ENCODE results near the gene TYW3. TPM values are rescaled to one million over a fixed set of nuclear protein-coding genes. Genes with fewer than 3 reads are reported as not detected.

TYW3 gene
- total RNA-seq, 2 donors from 2014 or later, result 14.8 to 18.9 TPM

- H3K27me3 ChIP-seq (ENCODE audit: control insufficient read depth, insufficient read depth, low read length, poor library complexity, severe bottlenecking), result no peaks in the 10 kb centered on the region
- no peak overlapping the region for H3K4me3 ChIP-seq (ENCODE audit: low read length)
- H3K27me3 Mint-ChIP-seq (ENCODE audit: insufficient read depth), result no peaks in the 10 kb centered on the region
- H3K4me1 ChIP-seq (ENCODE audit: control insufficient read depth, insufficient read depth, low read length), result no peaks in the 10 kb centered on the region
- 93 to 100% methylated on average over 1 of the region's 1 CpG for WGBS, 2 experiments (ENCODE audit: insufficient coverage in 1 of 2, insufficient read length in 1 of 2)
- no peaks in the 10 kb centered on the region for H3K36me3 Mint-ChIP-seq (ENCODE audit: low read depth)
- no peaks in the 10 kb centered on the region for H3K36me3 ChIP-seq (ENCODE audit: control insufficient read depth, insufficient read depth, low read length)
- H3K4me3 Mint-ChIP-seq, result no peak overlapping the region
- no peaks in the 10 kb centered on the region for H3K4me1 Mint-ChIP-seq
- no peak overlapping the region for H3K9ac ChIP-seq (ENCODE audit: extremely low read depth, low read length, poor library complexity, severe bottlenecking)
- TF ChIP-seq, protein P1, sequence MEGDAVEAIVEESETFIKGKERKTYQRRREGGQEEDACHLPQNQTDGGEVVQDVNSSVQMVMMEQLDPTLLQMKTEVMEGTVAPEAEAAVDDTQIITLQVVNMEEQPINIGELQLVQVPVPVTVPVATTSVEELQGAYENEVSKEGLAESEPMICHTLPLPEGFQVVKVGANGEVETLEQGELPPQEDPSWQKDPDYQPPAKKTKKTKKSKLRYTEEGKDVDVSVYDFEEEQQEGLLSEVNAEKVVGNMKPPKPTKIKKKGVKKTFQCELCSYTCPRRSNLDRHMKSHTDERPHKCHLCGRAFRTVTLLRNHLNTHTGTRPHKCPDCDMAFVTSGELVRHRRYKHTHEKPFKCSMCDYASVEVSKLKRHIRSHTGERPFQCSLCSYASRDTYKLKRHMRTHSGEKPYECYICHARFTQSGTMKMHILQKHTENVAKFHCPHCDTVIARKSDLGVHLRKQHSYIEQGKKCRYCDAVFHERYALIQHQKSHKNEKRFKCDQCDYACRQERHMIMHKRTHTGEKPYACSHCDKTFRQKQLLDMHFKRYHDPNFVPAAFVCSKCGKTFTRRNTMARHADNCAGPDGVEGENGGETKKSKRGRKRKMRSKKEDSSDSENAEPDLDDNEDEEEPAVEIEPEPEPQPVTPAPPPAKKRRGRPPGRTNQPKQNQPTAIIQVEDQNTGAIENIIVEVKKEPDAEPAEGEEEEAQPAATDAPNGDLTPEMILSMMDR (conservative IDR thresholded peaks at IDR 0.05), result no peak
- no peak overlapping the region for H3K27ac ChIP-seq (ENCODE audit: low read depth, low read length)
- no peak for DNase-seq
- H3K9me3 ChIP-seq (ENCODE audit: control insufficient read depth, low read length), result no peaks in the 10 kb centered on the region
- no peaks in the 10 kb centered on the region for H3K9me3 Mint-ChIP-seq
- no peak overlapping the region for H3K27ac Mint-ChIP-seq
Observed at GRCh38 chr1:74772945-74773344, 40.0 kb downstream of the TYW3 start.

DNA sequence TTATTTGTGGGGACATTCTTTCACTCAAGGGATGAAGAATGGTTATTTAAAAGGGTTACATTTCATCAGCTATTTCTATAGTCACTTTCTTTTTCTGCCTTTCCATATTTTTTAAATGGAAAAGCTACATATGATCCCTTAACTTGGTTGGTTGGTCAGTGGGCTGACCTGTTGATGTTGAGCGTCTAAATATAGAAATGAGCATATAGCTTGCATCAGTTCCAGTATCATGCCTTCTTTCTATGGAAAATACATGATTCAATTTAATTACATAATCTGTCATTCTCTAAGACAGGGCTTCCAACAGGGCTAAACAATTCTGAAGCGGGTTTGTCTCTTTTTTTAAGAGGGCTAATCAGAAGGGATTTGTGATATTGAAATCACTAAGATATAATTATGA is 40.6 kb downstream of the TYW3 start:
- no peaks in the 10 kb centered on the region for H3K36me3 ChIP-seq (ENCODE audit: control insufficient read depth, insufficient read depth, low read length)
- Mint-ChIP-seq H3K36me3 (ENCODE audit: low read depth) (no peaks in the 10 kb centered on the region), H3K27me3 (ENCODE audit: insufficient read depth) (no peaks in the 10 kb centered on the region), H3K27ac (no peak overlapping the region), H3K9me3 (no peaks in the 10 kb centered on the region), H3K4me3 (no peak overlapping the region), H3K4me1 (no peaks in the 10 kb centered on the region)
- no peak overlapping the region for H3K4me3 ChIP-seq (ENCODE audit: low read length)
- H3K9ac ChIP-seq (ENCODE audit: extremely low read depth, low read length, poor library complexity, severe bottlenecking), result no peak overlapping the region
- TF ChIP-seq, protein P1 (conservative IDR thresholded peaks at IDR 0.05), result no peak
- H3K4me1 ChIP-seq (ENCODE audit: control insufficient read depth, insufficient read depth, low read length), result no peaks in the 10 kb centered on the region
- 93% methylated on average over 2 of the region's 2 CpGs; no CpG with 5 or more reads in 1 of the 2 experiments for WGBS, 2 experiments (ENCODE audit: insufficient coverage in 1 of 2, insufficient read length in 1 of 2)
- DNase-seq, result no peak
- no peaks in the 10 kb centered on the region for H3K27me3 ChIP-seq (ENCODE audit: control insufficient read depth, insufficient read depth, low read length, poor library complexity, severe bottlenecking)
- no peaks in the 10 kb centered on the region for H3K9me3 ChIP-seq (ENCODE audit: control insufficient read depth, low read length)
- no peak overlapping the region for H3K27ac ChIP-seq (ENCODE audit: low read depth, low read length)

DNA sequence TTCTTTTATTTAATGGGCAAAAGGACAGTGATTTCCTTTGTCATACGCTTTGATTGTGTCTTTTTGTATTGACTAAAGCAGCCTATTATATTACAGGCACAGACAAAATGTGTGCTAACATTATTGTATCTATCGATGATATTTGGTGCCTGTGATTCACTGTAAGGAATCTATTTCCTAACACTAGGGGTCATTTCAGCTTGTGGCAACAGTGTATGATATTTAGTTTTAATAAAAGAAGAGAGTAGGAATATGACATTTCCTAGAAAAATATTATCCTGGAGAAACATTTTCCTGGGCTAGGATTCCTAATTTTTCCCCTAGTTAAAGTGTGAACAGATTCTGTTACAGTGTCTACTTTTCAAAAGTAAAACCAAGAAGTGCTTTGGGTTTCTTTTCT is 42.8 kb downstream of the TYW3 start:
- Mint-ChIP-seq H3K27me3 (ENCODE audit: insufficient read depth) (no peaks in the 10 kb centered on the region), H3K4me1 (peaks cover 1% of the 10 kb centered on the region), H3K9me3 (no peaks in the 10 kb centered on the region), H3K4me3 (no peak overlapping the region), H3K36me3 (ENCODE audit: low read depth) (no peaks in the 10 kb centered on the region), H3K27ac (no peak overlapping the region)
- 86 to 100% methylated on average over 1 to 2 of the region's 2 CpGs for WGBS, 2 experiments (ENCODE audit: insufficient coverage in 1 of 2, insufficient read length in 1 of 2)
- Histone ChIP-seq H3K9me3 (ENCODE audit: control insufficient read depth, low read length) (no peaks in the 10 kb centered on the region), H3K27ac (ENCODE audit: low read depth, low read length) (no peak overlapping the region), H3K4me3 (ENCODE audit: low read length) (no peak overlapping the region), H3K4me1 (ENCODE audit: control insufficient read depth, insufficient read depth, low read length) (no peaks in the 10 kb centered on the region), H3K36me3 (ENCODE audit: control insufficient read depth, insufficient read depth, low read length) (no peaks in the 10 kb centered on the region), H3K9ac (ENCODE audit: extremely low read depth, low read length, poor library complexity, severe bottlenecking) (no peak overlapping the region), H3K27me3 (ENCODE audit: control insufficient read depth, insufficient read depth, low read length, poor library complexity, severe bottlenecking) (no peaks in the 10 kb centered on the region)
- no peak for DNase-seq
- TF ChIP-seq, protein P1 (conservative IDR thresholded peaks at IDR 0.05), result no peak

Data from endodermal cell (in vitro differentiated cells).